K562 (cell line): Measurements from ENCODE around the gene MUC16.

Experiments
- EGR1 ChIP-seq: fragments of 450-650 bp; conservative IDR thresholded peaks from 2 replicates; pipeline ENCODE4 v1.6.1; 2017; ENCODE audit warnings: mild to moderate bottlenecking
- RBM17 ChIP-seq: fragments of 200-400 bp; formaldehyde crosslinking; IDR thresholded peaks from 2 replicates; pipeline ENCODE4 v1.6.1; 2017; ENCODE audit warnings: low read depth, mild to moderate bottlenecking, low read length, borderline replicate concordance
- TBP ChIP-seq: optimal IDR thresholded peaks from 2 replicates; pipeline ENCODE3; 2011; ENCODE audit warnings: low read depth, low read length, improper control_type of control experiment
- ZNF398 ChIP-seq: fragments of 250-450 bp; sonication (Bioruptor Pico); IDR thresholded peaks from 2 replicates; pipeline ENCODE4 v1.8.0; 2021; ENCODE audit warnings: moderate library complexity, mild to moderate bottlenecking, inconsistent platforms
- TF ChIP-seq, protein P1 (sequence below): IDR thresholded peaks from 3 replicates; pipeline ENCODE4 v1.6.1; 2011; ENCODE audit warnings: borderline replicate concordance, mild to moderate bottlenecking, moderate library complexity; ENCODE audit not compliant: insufficient read length; ENCODE audit errors: extremely low read depth

GRCh38 chr19:8973501-8974091, 36.6 kb downstream of the MUC16 start:
- TF ChIP-seq ZNF398: no peak
- no peak for TF ChIP-seq TBP
- TF ChIP-seq, protein P1, sequence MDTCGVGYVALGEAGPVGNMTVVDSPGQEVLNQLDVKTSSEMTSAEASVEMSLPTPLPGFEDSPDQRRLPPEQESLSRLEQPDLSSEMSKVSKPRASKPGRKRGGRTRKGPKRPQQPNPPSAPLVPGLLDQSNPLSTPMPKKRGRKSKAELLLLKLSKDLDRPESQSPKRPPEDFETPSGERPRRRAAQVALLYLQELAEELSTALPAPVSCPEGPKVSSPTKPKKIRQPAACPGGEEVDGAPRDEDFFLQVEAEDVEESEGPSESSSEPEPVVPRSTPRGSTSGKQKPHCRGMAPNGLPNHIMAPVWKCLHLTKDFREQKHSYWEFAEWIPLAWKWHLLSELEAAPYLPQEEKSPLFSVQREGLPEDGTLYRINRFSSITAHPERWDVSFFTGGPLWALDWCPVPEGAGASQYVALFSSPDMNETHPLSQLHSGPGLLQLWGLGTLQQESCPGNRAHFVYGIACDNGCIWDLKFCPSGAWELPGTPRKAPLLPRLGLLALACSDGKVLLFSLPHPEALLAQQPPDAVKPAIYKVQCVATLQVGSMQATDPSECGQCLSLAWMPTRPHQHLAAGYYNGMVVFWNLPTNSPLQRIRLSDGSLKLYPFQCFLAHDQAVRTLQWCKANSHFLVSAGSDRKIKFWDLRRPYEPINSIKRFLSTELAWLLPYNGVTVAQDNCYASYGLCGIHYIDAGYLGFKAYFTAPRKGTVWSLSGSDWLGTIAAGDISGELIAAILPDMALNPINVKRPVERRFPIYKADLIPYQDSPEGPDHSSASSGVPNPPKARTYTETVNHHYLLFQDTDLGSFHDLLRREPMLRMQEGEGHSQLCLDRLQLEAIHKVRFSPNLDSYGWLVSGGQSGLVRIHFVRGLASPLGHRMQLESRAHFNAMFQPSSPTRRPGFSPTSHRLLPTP: no peak
- no peak for TF ChIP-seq EGR1
- TF ChIP-seq RBM17: no peak
